HepG2 (cell line): ENCODE measurements around the gene KPNA3. TPM values are rescaled to one million over a fixed set of nuclear protein-coding genes. Genes with fewer than 3 reads are reported as not detected.

Source experiments
- CAMTA2 ChIP-seq: sonication (generic); formaldehyde crosslinking; IDR thresholded peaks from 2 replicates; pipeline ENCODE4 v1.4.0; 2020; ENCODE audit warnings: mild to moderate bottlenecking, missing genetic modification reagents, borderline replicate concordance
- HNRNPK ChIP-seq: fragments of 200-400 bp; formaldehyde crosslinking; IDR thresholded peaks from 2 replicates; pipeline ENCODE4 v1.6.1; 2018; ENCODE audit warnings: low read length, low read depth, moderate library complexity, mild to moderate bottlenecking; ENCODE audit not compliant: poor library complexity, severe bottlenecking
- KLF16 ChIP-seq, 2 experiments: sonication (generic) in 1 of 2; formaldehyde crosslinking in 1 of 2; IDR thresholded peaks; 2 replicates each; pipeline versions ENCODE4 v1.6.1 to v1.8.0; 2016 to 2023; ENCODE audit warnings: missing genetic modification reagents in 2 of 2, missing compliant biosample characterization in 1 of 2
- NFIC ChIP-seq: IDR thresholded peaks from 2 replicates; pipeline ENCODE4 v1.6.1; 2012; ENCODE audit warnings: mild to moderate bottlenecking, low read length, inconsistent platforms
- SIN3B ChIP-seq: fragments of 150-350 bp; IDR thresholded peaks from 2 replicates; pipeline ENCODE4 v1.6.1; 2014; ENCODE audit warnings: low read length
- TAF15 ChIP-seq: fragments of 200-400 bp; formaldehyde crosslinking; IDR thresholded peaks from one replicate; pipeline ENCODE4 v1.6.1; 2018; ENCODE audit warnings: mild to moderate bottlenecking, low read depth, low read length; ENCODE audit not compliant: poor library complexity, severe bottlenecking
- ZNF142 ChIP-seq: sonication (generic); formaldehyde crosslinking; IDR thresholded peaks from 2 replicates; pipeline ENCODE4 v1.4.0; 2020; ENCODE audit warnings: missing genetic modification reagents
- ZNF639 ChIP-seq: conservative IDR thresholded peaks from 2 replicates; pipeline ENCODE4 v1.6.1; 2018; ENCODE audit warnings: missing genetic modification reagents
- polyA plus RNA-seq, 8 experiments: library from polyadenylated mRNA; depleted of rRNA in 3 of 8; stranded (reverse) in 7 of 8; unstranded in 1 of 8; fragments of >200 nt; fragmentation: Illumina TruSeq in 4 of 8; extraction: Trizol in 4 of 8; gene quantifications; 2 replicates each; pipeline versions ENCODE4 v1.2.1 to v1.2.3, GENCODE V29; 2011 to 2016; ENCODE audit warnings: low read depth in 4 of 8, missing spikeins in 1 of 8, mixed read lengths in 1 of 8; ENCODE audit not compliant: insufficient read depth in 1 of 8
- total RNA-seq, 5 experiments: library from RNA; depleted of rRNA; stranded (reverse); fragments of >200 nt; fragmentation: Illumina TruSeq; extraction: Trizol; gene quantifications; 2 replicates each; pipeline ENCODE4 v1.2.3, GENCODE V29; 2016; ENCODE audit warnings: low read depth in 1 of 5
- TF ChIP-seq, protein P1 (sequence below): sonication (generic); formaldehyde crosslinking; IDR thresholded peaks from one replicate; pipeline ENCODE4 v1.5.1; 2020; ENCODE audit warnings: mild to moderate bottlenecking, missing genetic modification reagents; ENCODE audit errors: not compliant biosample characterization
- TF ChIP-seq, protein P2 (sequence below): sonication (generic); formaldehyde crosslinking; IDR thresholded peaks from 2 replicates; pipeline ENCODE4 v1.8.1; 2023; ENCODE audit warnings: missing genetic modification reagents, mild to moderate bottlenecking, borderline replicate concordance
- TF ChIP-seq, protein P3 (sequence below): sonication (generic); formaldehyde crosslinking; IDR thresholded peaks from 2 replicates; pipeline ENCODE4 v1.4.0; 2020; ENCODE audit warnings: mild to moderate bottlenecking, missing genetic modification reagents

KPNA3 gene
- total and polyA plus RNA-seq, 2 of the 13 experiments (the other 11 are each of a cell fraction or from before 2014, with no cell fraction given), result 13.0 to 28.9 TPM

DNA sequence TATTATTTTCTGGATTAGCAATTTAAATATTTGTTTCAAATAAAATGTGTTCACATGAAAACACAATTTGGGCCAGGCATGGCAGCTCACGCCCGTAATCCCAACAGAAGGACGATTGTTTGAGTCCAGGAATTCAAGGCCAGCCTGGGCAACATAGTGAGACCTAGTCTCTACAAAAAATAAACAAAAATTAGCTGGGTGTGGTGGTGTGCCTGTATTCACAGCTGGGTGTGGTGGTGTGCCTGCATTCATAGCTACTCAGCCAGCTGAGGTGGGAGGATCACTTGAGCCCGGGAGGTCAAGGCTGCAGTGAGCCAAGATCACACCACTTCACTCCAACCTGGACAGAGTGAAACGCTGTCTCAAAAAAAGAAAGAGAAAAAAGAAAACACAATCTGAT, 46.4 kb downstream of the KPNA3 start (continued):
- TF ChIP-seq, protein P1, sequence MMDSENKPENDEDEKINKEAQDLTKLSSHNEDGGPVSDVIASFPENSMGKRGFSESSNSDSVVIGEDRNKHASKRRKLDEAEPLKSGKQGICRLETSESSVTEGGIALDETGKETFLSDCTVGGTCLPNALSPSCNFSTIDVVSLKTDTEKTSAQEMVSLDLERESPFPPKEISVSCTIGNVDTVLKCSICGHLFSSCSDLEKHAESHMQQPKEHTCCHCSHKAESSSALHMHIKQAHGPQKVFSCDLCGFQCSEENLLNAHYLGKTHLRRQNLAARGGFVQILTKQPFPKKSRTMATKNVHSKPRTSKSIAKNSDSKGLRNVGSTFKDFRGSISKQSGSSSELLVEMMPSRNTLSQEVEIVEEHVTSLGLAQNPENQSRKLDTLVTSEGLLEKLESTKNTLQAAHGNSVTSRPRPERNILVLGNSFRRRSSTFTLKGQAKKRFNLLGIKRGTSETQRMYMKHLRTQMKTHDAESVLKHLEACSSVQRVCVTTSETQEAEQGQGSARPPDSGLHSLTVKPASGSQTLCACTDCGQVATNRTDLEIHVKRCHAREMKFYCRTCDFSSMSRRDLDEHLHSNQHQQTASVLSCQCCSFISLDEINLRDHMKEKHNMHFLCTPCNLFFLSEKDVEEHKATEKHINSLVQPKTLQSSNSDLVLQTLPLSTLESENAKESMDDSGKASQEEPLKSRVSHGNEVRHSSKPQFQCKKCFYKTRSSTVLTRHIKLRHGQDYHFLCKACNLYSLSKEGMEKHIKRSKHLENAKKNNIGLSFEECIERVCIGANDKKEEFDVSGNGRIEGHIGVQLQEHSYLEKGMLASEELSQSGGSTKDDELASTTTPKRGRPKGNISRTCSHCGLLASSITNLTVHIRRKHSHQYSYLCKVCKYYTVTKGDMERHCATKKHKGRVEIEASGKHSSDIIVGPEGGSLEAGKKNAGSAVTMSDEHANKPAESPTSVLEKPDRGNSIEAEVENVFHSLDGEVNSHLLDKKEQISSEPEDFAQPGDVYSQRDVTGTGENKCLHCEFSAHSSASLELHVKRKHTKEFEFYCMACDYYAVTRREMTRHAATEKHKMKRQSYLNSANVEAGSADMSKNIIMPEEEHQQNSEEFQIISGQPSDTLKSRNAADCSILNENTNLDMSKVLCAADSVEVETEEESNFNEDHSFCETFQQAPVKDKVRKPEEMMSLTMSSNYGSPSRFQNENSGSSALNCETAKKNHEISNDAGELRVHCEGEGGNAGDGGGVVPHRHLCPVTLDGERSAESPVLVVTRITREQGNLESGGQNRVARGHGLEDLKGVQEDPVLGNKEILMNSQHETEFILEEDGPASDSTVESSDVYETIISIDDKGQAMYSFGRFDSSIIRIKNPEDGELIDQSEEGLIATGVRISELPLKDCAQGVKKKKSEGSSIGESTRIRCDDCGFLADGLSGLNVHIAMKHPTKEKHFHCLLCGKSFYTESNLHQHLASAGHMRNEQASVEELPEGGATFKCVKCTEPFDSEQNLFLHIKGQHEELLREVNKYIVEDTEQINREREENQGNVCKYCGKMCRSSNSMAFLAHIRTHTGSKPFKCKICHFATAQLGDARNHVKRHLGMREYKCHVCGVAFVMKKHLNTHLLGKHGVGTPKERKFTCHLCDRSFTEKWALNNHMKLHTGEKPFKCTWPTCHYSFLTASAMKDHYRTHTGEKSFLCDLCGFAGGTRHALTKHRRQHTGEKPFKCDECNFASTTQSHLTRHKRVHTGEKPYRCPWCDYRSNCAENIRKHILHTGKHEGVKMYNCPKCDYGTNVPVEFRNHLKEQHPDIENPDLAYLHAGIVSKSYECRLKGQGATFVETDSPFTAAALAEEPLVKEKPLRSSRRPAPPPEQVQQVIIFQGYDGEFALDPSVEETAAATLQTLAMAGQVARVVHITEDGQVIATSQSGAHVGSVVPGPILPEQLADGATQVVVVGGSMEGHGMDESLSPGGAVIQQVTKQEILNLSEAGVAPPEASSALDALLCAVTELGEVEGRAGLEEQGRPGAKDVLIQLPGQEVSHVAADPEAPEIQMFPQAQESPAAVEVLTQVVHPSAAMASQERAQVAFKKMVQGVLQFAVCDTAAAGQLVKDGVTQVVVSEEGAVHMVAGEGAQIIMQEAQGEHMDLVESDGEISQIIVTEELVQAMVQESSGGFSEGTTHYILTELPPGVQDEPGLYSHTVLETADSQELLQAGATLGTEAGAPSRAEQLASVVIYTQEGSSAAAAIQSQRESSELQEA, result no peak
- TF ChIP-seq ZNF142 (CRISPR knock-in tag) (no peak), CAMTA2 (no peak), NFIC (no peak), TAF15 (no peak), ZNF639 (CRISPR knock-in tag) (no peak), KLF16 (CRISPR knock-in tag; IDR thresholded peaks at IDR 0.05) (no peak; a peak in 1 of 4 replicates), SIN3B (no peak), HNRNPK (no peak)
- TF ChIP-seq, protein P2, sequence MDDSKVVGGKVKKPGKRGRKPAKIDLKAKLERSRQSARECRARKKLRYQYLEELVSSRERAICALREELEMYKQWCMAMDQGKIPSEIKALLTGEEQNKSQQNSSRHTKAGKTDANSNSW (CRISPR knock-in tag), result no peak
- TF ChIP-seq, protein P3, sequence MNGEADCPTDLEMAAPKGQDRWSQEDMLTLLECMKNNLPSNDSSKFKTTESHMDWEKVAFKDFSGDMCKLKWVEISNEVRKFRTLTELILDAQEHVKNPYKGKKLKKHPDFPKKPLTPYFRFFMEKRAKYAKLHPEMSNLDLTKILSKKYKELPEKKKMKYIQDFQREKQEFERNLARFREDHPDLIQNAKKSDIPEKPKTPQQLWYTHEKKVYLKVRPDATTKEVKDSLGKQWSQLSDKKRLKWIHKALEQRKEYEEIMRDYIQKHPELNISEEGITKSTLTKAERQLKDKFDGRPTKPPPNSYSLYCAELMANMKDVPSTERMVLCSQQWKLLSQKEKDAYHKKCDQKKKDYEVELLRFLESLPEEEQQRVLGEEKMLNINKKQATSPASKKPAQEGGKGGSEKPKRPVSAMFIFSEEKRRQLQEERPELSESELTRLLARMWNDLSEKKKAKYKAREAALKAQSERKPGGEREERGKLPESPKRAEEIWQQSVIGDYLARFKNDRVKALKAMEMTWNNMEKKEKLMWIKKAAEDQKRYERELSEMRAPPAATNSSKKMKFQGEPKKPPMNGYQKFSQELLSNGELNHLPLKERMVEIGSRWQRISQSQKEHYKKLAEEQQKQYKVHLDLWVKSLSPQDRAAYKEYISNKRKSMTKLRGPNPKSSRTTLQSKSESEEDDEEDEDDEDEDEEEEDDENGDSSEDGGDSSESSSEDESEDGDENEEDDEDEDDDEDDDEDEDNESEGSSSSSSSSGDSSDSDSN, result peak; percentile 22; the same call in 1 of the 2 replicates
